GM19023 (cell line): ENCODE measurements around the gene HMBS.

Experiments
- ATAC-seq: cut with Tn5 transposase; IDR thresholded peaks from one replicate; pipeline ENCODE4 v1.9.1; 2021; ENCODE audit warnings: mild to moderate bottlenecking, moderate library complexity; ENCODE audit not compliant: unreplicated experiment

HMBS gene

DNA sequence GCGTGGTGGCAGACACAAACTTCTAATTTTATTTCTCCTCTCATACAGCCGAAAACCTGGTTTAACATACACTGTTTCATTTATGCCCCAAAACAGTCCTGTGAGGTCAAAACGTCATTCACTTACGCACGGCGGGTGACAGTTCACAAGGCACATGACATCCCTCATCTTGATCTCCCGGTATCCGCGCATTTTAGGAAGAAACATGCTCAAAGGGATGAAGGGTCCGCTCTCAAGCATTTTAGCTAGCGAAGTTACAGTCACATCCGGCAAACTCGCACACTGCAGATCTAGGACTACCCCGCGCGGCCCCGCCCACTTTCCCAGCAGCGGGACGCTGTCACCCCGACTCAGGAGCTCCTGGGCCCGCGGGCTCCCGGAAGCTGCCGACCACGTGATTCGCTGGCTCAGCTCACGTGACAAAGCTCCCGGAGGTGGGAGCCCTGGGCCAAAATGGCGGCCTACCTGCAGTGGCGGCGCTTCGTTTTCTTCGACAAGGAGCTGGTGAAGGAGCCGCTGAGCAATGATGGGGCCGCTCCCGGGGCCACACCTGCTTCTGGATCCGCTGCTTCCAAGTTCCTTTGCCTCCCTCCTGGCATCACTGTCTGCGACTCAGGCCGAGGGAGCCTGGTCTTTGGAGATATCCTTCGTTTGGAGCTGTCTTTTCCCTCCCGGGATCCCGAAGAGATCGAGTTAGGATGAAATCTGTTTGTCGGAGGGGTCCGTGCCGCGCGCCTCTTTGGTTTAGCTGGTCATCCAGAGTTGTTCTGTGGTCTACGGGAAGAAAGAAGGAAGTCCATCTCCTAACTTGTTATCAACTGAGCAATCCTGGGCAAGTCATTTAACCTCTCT lies 17.1 kb upstream of the HMBS start, which contains the start of gene VPS11:
VPS11 (plus strand) TSS at position 448 of the 852 bp plus-strand sequence; CDS start at position 454, 6 bp downstream.
- peak; percentile 95 for ATAC-seq

- no peak for ATAC-seq
Measured at GRCh38 chr11:119077839-119078238, 6.8 kb upstream of the HMBS start.

GRCh38 chr11:119078675-119079420 lies 5.8 kb upstream of the HMBS start:
- ATAC-seq, result no peak

DNA sequence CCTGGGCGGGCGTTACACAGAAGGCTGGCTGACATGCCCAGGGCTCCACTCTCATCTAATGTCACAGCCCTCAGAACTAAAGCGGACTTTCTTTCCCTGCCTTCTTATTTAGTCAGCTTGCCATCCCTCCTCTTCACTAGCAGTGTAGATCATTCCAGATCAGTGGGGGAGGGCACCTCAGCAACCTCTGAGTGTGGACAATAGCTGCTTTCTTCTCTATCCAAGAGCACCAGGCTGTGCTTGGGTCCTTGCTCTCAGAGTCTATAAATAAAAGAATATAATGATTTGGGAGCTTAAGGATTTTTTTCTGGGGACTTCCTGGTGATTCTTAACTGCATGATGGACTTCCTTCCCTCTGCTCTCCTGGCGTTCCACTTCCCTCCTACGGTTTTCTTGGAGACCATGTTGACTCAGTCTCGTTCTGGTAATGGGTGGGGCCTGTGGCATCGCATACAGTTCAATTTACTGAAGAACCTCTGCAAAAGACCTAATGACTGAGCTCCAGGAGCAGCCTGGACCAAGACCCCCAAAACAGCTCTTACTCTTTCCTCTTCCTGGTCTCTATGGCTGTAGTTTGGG lies 2.9 kb upstream of the HMBS start:
- ATAC-seq, result no peak

DNA sequence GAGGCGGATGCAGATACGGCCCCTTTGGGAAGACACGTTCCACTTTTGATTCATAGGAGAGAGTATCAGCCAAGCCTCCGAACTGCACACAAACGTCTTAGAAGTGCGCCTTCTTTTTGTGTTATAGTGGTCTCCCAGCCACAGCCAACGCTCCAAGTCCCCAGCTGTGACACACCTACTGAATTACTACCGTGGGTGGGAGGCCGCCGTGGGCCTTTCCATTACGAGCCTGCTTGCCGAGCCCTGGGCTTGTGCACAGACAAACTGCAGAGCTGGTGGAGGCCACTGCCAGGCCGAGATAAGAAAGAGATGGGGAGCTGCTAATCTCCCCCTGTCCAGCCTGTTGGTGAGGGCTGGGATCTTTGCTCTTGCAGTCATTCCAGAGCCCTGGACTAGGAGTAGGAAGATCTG lies 761 bp downstream of the HMBS start:
- ATAC-seq, result no peak

DNA sequence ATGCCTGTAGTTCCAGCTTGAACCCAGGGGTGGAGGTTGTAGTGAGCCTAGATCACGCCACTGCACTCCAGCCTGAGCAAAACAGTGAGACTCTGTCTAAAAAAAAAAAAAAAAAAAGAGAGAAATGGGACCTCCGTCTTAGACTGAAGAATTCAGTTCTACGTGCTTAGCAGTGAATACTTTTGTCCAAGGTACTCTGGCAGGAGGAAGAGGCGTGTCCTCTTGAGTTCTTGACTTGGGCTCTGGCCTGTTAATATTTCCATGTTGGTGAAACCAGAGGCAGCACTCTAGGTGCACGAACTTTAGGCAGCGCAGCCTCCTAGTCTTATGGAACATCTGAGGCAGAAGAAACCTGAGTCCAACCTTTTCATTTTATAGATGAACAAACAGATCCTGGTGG lies 2.4 kb downstream of the HMBS start:
- ATAC-seq, result no peak

DNA sequence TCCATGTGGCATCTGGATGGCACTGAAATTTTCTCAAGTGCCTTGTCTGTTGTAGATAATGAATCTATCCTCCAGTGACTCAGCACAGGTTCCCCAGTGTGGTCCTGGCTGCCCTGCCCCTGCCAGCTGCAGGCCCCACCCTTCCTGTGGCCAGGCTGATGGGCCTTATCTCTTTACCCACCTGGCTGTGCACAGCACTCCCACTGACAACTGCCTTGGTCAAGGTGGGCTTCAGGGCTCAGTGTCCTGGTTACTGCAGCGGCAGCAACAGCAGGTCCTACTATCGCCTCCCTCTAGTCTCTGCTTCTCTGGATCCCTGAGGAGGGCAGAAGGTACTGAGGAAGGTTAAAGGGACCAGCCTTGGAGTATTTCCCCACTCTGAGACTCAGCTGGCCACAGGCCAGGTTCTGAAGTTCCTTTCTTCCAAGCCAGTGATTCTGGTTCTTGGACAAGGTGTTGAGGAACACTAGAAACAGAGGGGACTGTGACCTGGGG lies 3.1 kb downstream of the HMBS start:
- no peak for ATAC-seq

GRCh38 chr11:119088406-119088805 lies 3.7 kb downstream of the HMBS start:
- no peak for ATAC-seq

DNA sequence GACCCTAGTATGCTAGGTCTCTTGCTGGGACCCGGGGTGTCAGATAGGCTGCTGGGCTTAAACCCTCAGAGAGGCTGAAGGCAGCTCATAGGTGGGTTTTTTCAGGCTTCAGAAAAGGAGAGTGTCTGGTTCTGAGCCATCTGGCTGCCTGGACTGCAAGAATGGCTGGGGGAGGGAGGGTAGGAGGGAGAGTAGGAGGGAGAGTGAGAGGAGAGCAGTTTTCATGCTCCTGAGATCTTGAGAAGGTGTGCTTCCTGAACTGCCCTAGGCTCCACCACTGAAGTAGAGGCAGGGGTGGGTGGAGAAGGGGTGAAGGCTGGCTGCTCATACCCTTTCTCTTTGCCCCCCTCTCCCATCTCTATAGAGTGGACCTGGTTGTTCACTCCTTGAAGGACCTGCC lies 4.6 kb downstream of the HMBS start:
- no peak for ATAC-seq

- ATAC-seq, result no peak
Measured at GRCh38 chr11:119091178-119091577, 6.5 kb downstream of the HMBS start.

DNA sequence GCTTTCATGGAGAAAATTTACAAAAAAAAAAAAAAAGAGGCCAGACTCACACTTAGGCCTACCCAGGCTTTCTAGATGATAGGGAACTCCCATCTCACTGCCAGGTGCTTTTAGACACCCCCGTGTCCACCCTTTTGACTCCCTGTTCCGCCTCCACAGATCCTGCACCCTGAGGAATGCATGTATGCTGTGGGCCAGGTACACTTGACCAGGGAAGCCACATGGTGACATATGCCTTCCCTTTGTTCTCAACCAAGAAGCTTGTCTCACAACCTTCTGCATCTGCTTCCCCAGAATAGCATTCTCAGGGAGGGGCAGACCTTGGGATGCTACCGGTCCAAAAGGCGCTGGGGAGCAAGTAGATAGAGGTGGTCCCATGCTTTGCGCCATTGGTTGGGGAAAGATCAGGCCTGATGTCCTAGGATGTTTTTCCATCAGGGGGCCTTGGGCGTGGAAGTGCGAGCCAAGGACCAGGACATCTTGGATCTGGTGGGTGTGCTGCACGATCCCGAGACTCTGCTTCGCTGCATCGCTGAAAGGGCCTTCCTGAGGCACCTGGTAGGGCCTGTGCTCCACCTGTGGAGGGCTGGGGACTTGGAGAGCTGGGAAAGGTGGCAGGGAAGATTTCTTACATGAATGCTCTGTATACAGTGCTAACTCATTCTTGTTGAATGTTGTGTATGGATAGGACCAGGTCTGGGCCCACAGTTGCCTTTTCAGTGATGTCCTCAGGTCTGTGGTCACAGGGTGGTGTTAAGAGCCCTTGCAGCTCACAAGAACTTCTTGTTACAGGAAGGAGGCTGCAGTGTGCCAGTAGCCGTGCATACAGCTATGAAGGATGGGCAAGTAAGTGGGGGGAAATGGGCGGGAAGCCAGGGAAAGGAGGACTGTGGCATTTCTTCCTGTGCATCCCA lies 7.5 kb downstream of the HMBS start:
- ATAC-seq, result no peak

GRCh38 chr11:119092880-119093842 lies 8.5 kb downstream of the HMBS start:
- no peak for ATAC-seq

- peak; percentile 9 for ATAC-seq
Measured at GRCh38 chr11:119093942-119094815, 9.5 kb downstream of the HMBS start.

DNA sequence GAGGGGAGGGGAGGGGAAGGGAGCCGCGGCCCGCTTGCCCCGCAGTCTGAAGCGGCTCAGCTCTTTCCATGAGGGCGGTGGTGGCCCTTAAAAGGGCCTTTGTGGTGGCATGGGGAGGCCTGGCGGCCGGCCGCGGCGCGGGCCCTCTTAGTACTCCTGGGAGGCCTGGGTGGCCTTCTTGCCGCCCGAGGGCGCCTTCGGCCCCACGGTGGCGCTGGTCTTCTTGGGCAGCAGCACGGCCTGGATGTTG lies 10.1 kb downstream of the HMBS start:
- ATAC-seq, result peak; percentile 45

DNA sequence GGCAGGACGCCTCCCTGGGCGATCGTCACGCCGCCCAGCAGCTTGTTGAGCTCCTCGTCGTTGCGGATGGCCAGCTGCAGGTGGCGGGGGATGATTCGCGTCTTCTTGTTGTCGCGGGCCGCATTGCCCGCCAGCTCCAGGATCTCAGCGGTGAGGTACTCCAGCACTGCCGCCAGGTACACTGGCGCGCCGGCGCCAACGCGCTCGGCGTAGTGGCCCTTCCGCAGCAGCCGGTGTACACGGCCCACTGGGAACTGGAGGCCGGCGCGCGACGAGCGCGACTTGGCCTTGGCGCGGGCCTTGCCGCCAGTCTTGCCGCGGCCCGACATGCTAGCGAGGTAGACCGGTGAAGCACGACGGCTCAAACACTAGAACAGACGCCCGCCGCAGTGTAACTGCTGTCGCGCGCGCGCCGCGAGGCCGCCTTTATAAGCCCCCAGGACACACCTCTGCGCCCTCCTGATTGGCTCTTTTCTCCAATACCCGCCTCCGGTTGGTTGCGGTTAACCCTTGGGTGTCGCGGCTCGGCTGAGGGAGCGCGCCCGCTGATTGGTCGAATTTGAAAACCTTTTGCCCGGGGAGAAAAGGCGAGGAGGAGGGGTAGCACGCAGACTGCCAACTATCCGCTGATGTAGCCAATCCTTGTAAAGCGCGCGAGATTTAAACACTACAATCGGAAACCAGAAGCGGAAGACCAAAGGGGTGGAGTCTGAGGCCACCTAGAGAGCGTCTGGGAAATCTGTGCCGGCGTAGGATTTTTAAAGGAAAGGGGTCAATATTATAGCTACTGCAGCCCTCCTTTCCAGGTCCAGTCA lies 10.6 kb downstream of the HMBS start:
- peak; percentile 85 for ATAC-seq

- ATAC-seq, result no peak
Measured at GRCh38 chr11:119099711-119100110, 15.0 kb downstream of the HMBS start.

DNA sequence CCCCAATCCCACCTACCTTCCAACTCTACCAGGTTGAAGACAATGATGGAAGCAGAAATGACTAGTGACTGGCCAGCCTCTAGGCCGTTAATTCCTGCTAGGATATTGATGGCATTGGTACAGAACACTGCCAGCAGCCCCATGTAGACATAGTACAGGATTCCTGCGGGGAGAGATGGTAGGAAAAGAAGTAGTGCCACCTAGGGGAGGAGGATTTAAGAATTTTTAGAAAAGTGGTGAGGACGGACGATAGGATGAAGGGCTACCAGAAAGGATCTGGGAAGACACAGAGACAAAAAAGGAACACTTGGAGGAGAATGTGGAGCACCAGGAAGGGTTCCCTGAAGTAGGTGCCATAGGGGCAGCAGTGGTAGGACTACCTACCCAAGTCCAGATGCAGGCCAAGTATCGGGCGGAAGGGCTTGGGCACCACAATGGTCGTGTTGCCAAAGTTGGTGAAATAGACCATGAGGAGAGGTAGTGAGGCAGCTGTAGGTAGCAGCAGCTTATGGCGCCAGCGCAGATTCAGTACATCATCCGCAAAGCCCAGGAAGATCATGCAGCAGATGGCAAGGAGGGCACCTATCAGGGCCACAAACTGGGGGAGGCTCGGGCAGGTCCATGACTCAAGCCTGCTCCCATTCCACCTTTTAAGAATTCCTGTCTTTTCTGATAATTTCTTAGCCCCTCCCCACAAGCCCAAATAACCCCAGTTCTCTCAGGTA lies 15.7 kb downstream of the HMBS start:
- no peak for ATAC-seq
